NCI-H446 treated with DMSO at 0.1 percent for 48 hours (cell line): ENCODE measurements around the gene GJA1.
"Not testable (repeated sequence)": the region's sequence is repeated elsewhere in the genome, so short reads cannot be mapped to it uniquely, and the experiment has no call there.

ENCODE experiments used
- DNase-seq: peaks from one replicate; lab custom pipeline; 2025; lab: John Stamatoyannopoulos, UW

The GJA1 gene

DNA sequence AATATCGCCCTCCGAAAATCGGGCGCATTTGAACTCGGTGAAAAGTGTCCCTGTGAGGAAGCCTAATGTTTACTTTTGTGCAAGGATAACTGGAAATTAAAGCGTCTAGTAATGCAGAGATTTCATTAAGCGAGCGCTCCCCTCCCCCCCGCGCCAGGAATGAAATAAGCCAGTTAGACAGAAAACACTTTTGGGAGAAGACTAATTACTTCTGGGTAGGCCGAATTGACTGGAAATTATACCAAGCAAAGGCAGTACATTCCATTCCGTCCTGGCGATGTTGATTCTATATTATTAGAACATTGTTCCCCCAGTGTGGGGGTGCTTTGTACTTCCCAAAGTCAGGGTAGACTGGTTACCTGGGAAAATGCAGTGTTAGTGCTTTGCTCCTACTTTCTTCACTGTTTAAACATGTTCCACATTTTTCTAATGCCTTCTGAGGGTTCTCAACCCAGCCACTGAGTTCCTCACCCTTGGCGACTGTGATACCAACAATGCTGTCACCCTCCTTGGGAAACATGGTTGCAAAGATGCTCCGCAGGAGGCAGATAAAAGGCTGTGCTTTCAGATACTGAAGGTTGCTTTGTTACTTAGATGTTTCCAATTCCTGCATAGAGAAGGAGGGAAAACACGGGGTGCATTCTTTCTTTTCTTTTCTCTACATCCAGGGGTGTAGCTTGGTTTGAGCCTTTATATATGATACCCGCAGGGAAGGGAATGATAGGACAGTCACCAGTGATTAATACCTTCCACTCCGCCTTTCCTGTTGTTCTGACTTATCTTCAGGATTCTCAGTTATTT, 2.6 kb downstream of the GJA1 start:
- DNase-seq: no peak

DNA sequence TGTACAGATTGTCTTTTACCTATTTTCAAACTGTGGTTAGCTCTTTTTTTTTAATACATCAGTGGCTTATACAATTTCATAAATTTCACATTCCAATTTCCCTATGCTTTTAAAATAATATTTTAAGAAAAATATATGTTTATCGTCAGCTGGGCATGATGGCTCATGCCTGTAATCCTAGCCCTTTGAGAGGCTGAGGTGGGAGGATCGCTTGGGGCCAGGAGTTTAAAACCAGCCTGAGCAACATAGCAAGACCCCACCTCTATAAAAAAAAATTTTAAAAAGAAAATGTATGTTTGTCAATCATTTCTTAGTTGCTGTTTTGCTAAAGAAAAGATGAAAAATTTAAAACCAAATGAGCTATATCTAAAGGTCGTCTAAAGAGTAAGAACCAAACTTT, 3.4 kb downstream of the GJA1 start:
- DNase-seq: no peak

DNA sequence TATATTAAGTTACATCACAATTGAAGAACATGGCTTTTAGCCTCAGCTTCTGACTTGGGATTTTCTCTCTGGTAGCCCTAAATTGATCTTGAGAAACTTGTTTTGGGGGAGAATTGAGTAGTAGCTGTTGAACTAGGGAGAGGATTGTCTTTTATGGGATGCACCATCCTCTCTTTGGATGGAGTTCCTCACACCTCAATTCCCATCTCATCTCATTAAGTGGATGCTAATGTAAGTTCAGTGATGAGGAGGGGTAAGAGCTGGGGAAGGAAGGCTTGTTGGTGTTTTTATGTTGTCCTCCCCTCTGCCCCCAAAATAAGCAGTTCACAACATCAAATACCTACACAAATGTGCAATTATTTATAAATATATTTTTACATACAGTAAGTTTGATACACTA, 4.0 kb downstream of the GJA1 start:
- no peak for DNase-seq

DNA sequence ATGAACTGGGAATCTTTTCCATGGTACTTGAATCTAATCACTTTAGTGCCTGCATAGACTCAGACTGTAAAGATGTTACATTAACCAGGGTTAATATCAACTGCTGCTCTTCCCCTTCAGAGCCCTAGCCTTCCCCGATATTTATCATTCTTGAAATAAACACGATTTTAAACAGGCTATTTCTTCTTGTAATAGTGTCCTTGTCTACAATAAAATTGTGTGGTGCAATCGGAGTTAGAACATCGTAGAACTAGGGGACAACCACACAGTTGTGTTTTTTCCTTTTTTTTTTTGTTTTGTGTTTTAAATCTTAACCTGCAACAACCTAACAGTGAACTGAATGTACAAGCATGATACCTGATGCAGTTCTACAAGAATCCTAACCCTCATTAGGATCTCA, 4.5 kb downstream of the GJA1 start:
- no peak for DNase-seq

DNA sequence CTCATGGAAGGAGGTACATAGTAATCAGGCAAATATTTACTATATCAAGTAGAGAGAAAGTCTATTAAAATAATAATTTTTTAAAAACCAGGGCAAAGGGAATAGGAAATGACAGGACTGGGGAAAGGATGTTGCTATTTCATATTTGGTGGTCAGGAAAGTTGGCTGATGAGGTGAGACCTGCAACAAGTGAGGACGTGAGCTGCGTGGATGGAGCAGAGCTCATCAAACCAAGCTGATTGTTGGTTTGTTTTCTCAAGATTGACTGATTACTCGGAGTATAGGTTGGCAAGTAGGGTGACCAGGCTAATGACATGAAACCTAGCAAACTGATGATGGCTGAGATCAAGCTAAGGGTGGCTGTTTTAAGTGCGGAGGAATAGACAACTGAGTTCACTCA, 6.0 kb downstream of the GJA1 start:
- DNase-seq: no peak

DNA sequence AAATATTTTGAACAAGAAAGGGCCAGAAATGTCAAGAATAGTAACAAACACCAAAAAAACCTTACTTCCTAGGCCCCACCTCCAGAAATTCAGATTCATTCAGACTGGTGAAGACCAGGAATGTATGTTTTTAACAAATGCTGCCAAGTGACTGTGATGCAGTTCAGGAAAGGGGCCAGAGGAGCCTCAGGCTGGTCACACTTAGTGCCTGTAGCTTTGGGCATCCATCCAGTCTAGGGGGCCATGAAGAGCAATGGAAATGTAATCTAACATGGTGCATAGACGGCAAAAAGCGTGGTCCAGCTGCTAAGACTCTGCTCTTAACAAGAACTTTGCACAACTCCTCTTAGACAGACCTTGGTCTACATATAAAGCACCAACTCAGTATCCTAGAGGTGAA, 7.1 kb downstream of the GJA1 start:
- no peak for DNase-seq

DNA sequence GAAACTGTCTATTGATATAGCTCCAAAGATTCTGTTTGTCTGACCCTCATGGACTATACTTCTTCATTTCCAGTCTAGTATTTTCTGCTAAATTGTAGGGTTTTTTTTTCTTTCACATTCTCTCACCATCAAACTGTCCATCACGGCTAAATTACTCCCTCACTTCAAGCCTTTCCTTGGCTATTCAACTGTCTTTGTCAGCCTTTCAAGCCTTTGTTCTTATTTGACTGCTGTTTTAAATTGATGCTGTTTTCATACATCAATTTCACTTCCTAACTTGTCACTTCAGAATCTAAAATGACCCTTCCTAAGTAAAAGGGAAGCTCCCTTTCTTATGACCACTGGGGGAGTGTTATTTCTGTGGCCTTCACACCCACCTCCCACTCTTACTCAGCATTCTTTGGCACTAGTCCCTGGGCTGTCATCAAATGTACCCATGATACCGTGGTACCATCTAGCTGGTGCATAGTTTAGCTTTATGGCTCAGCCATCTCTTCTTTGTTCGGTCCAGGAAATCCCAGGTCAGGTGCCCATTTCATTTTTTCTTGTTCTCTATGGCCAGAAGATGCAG, 8.6 kb downstream of the GJA1 start:
- no peak for DNase-seq

DNA sequence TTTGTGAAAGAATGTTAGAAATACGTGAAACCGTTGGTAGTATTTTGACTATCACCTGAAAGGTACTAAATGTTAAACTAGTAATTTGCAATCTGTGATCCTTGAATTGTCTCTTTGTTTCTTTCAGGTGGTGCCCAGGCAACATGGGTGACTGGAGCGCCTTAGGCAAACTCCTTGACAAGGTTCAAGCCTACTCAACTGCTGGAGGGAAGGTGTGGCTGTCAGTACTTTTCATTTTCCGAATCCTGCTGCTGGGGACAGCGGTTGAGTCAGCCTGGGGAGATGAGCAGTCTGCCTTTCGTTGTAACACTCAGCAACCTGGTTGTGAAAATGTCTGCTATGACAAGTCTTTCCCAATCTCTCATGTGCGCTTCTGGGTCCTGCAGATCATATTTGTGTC, 11.3 kb downstream of the GJA1 start:
- not testable (repeated sequence) for DNase-seq

DNA sequence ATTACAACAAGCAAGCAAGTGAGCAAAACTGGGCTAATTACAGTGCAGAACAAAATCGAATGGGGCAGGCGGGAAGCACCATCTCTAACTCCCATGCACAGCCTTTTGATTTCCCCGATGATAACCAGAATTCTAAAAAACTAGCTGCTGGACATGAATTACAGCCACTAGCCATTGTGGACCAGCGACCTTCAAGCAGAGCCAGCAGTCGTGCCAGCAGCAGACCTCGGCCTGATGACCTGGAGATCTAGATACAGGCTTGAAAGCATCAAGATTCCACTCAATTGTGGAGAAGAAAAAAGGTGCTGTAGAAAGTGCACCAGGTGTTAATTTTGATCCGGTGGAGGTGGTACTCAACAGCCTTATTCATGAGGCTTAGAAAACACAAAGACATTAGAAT, 12.3 kb downstream of the GJA1 start:
- DNase-seq: not testable (repeated sequence)

DNA sequence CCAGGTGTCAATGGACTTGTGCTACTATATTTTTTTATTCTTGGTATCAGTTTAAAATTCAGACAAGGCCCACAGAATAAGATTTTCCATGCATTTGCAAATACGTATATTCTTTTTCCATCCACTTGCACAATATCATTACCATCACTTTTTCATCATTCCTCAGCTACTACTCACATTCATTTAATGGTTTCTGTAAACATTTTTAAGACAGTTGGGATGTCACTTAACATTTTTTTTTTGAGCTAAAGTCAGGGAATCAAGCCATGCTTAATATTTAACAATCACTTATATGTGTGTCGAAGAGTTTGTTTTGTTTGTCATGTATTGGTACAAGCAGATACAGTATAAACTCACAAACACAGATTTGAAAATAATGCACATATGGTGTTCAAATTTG, 13.1 kb downstream of the GJA1 start:
- DNase-seq: not testable (repeated sequence)

DNA sequence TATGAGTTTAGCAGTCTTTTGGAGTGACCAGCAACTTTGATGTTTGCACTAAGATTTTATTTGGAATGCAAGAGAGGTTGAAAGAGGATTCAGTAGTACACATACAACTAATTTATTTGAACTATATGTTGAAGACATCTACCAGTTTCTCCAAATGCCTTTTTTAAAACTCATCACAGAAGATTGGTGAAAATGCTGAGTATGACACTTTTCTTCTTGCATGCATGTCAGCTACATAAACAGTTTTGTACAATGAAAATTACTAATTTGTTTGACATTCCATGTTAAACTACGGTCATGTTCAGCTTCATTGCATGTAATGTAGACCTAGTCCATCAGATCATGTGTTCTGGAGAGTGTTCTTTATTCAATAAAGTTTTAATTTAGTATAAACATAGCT, 13.9 kb downstream of the GJA1 start:
- no peak for DNase-seq

DNA sequence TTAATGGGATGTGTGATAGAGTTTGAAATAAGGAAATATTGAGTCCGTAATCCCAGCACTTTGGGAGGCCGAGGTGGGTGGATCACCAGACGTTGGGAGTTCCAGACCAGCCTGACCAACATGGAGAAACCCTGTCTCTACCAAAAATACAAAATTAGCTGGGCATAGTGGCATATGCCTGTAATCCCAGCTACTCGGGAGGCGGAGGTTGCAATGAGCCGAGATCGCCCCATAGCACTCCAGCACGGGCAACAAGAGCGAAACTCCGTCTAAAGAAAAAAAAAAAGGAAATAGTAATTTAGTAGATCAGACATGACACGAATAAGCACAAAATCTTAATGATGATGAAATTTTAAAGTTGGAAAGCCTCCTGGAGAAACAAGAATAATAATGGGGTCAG, 14.8 kb downstream of the GJA1 start:
- no peak for DNase-seq

DNA sequence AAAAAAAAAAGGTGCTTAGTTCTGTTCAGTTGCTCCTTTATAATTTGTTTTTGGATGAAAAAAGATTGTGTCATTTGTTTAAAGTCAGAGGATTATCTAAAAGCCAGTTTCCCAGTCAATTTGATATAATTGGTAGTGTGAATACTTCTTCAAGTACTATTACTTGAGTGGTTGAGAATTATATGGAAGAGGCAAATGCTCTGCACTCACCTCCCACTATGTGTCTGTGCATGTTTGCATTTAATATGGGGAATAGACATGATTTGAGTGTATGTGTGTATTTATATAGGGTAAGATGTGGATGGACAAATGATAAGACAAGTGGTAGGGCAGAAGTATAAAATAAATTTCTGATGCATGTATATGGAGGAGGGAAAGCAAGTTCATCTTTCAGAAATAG, 15.8 kb downstream of the GJA1 start:
- DNase-seq: no peak

DNA sequence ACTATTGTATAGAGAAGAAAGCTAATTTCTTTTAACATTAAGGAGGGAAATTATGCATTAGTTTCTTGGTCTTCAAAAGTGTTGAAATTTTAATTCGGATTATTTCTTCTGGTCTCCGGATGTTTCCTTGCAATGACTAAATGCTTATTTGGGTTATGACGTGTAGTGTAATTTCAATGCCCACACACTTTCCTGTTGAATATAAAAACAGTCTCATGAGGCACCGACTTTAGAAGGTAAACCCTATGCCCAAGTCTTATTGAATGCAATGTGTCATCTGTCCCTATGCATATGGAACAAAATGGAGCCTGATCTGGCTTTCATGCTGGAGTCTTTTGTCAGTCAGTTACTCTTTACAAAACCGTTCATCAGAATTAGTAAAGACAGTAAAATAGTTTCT, 17.7 kb downstream of the GJA1 start:
- no peak for DNase-seq

DNA sequence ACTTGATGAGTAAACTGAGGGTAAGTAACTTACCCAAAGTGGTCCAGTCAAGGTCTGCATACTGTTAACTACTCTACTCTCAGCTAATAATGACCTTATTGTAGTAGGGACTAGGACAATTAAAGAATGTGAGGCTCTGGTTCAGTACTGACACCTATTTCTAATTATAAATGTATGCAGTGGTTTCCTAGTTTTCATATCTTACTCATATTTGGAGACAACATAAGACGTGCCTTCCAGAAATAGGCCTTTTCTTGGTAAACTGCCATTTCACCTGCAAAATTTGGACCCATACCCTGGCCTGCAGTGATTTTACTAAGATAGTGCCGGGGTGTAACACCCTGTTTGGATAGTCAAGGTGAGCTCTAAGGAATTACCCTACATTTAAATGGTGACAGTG, 24.7 kb downstream of the GJA1 start:
- no peak for DNase-seq

DNA sequence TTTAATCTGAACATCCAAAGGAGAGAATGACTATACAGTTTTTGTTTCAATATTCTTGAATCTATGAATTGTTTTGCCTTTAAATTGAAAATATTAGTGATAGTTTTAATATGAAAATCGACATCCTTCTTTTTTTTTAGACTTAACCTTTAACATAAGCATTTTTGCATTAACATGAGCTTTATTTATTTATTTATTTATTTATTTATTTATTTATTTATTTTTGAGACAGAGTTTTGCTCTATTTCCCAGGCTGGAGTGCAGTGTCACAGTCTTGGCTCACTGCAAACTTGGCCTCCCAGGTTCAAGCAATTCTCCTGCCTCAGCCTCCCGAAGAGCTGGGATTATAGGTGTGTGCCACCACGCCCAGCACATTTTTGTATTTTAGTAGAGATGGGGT, 27.6 kb downstream of the GJA1 start:
- no peak for DNase-seq

DNA sequence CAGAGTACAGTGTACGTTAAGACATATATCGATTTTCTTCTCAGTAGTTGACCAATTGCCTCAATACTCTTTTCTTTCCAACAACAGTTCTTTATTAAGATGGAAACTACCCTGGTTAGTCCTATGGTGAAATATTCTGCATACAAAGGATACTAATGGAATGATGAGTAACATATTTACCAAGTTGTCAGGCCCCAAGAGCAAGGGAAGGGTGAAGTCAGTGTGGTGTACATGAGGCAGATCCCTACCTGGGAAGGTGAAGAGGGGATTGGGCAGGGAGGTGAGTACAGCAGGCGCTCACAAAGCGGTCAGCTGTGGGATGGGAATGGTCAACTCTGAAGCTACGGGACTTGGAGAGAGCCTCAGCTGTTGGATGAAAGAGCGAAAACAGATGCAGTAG, 29.7 kb downstream of the GJA1 start:
- no peak for DNase-seq

DNA sequence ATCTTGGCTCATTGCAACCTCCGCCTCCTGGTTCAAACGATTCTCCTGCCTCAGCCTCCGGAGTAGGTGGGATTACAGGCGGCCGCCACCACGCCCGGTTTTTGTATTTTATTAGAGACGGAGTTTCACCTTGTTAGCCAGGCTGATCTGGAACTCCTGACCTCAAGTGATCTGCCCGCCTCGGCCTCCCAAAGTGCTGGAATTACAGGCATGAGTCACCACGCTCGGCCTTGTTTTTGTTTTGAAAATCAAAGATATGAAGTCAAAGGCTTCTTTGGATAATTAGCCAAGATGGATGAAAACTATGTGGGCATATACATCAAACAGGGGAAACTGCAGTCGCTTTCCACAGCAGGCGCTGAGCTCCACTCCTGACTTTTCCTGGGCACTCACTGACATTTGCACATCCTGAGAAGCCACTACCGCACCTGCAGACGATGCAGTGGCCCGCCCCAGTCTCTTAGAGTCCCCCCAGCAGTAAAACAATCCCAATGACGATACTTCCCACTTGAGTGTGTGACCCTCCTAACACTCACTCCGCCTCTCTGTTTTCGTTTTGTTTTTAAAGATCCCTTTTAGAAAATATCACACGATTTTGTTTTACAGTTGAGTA, 44.1 kb downstream of the GJA1 start:
- no peak for DNase-seq

DNA sequence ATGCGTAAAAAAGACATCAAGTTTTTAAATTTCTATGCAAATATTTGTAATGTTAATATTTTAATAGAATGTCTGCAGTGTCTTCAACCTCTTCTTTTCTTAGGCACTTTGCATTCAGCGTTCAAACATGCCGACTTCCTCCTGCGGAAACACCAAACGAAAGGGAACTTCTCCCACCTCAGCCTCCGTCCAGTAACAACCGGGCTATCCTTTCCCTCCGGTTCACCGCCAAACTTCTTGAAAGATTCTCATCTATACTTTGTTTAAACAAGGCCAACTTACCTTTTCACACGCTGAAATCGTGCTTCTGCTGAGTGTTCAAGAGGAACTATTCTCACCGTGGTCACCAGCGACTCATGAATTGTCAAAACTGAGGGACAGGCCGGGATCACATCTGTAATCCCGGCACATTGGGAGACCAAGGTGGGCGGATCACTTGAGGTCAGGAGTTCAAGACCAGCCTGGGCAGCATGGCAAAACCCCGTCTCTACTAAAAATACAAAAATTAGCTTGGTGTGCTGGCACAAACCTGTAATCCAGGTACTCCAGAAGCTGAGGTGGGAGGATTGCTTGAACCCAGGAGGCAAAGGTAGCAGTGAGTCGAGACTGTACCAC, 44.8 kb downstream of the GJA1 start:
- DNase-seq: no peak

DNA sequence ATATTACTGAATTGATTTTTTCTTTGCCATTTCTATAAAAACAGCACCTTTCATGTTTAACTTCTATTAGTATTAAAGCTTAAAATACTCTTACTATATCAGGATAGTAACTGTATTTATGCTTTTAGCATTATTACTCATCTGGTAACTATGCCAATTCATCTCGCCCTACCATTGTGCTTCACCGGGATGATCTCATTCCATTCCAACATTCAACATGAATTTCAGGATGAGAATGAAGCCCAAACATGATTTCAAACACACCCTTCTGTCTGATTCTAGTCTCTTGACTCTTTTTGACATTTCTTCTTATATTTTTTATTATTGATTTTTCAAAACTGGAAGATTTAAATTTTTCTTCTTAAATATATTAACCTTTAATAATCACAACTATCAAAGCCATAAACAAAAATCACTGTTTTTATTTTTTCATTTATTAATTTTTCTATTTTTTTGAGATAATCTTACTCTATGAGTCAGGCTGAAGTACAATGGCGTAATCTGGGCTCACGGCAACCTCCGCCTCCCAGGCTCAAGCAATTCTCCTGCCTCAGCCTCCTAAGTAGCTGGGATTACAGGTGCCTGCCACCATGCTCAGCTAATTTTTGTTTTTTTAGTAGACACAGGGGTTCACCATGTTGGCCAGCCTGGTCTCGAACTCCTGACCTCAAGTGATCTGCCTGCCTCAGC, 46.7 kb downstream of the GJA1 start:
- DNase-seq: no peak

DNA sequence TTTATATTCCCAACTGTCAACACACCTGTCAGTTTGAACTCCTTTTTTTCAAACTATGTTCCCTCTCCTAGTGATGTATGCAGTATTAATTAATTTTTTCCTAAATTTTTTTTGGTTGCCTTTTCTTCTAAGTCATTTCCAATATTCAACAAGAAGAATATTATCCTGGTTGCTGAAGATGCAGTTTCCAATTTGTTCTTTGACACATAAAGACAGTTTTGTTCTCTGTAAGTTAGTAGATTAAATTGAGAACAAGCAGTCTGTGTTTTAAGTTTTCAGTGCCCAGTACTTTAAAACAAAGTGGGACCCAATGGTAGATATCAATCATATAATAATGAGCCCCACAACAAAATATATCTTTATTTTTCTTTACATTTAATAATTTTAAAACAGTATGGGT, 47.3 kb downstream of the GJA1 start:
- DNase-seq: no peak

DNA sequence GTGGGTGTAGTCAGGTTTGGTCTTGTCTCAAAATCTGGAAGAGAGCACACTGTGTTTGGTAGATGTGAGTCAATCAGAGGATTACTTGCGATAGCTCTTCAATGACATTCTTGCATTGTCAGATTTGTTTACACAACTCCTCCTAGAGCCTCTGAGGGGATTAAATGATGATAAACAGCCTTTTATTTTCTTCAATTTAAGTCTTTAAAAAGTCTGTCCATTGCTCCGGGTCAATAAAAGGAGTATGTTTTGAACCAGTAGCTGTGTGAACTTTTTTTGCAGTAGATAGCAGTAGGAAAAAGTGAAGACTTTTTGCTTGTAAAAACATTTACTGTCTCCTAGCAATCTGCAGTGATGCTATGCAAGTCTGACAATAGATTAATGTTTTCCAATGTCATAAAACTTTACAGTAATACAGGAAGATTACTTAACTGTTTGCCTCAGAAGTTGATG, 49.9 kb downstream of the GJA1 start:
- DNase-seq: no peak

DNA sequence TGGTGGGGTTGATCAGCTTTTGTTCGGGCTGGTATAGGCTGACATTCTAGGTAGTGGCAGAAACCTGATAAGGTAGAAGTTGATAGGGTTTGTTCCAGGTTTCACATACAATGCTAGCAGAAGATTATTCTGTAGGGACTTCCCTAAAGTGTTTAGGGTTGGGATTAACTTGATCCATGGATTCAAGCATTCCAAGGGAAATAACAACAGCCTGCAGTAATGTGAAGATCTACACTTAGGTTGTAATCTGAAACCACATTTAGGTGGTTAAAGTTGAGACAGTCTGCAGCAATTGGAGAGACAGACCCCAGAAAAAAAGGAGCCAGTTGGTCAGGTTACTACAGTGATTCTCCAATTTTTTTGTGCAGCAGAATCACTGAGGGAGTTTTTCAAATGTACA, 56.1 kb downstream of the GJA1 start:
- DNase-seq: no peak
